ENCODE data around the gene NOTCH3. TPM values are rescaled to one million over a fixed set of nuclear protein-coding genes. Genes with fewer than 3 reads are reported as not detected.

The NOTCH3 gene
- total and polyA plus RNA-seq, 2 of the 8 experiments (the other 6 are each of a cell fraction or from before 2014, with no cell fraction given) = 37.5 to 107 TPM

DNA sequence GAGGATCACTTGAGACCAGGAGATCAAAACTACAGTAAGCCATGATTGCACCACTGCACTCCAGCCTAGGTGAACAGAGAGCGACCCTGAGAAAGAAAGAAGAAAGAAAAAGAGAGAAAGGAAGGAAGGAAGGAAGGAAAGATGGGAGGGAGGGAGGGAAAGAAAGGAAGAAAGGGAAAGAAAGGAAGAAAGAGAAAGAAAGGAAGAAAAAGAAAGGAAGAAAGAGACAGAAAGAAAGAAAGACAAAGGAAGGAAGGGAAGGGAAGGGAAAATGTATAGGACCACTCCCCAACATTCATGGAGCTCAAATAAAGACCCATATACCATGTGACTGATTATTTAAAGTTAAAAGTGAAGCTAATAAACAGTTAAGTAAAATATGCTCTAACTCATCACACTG, 53.7 kb downstream of the NOTCH3 start:
- Histone ChIP-seq H4K20me1 (replicated peaks in 1 of 2; ENCODE audit: control insufficient read depth in 1 of 2, insufficient read depth in 2 of 2, low read length in 2 of 2) (no peaks in the 10 kb centered on the region), H3K27me3 (replicated peaks in 1 of 4; ENCODE audit: control insufficient read depth in 3 of 4, extremely low read depth in 1 of 4, insufficient read depth in 3 of 4, low read length in 3 of 4) (no peaks in the 10 kb centered on the region; a peak in 1 of 7 replicates), H2BK5ac (ENCODE audit: low read depth, low read length) (no peak overlapping the region), H3K56ac (replicated peaks; ENCODE audit: insufficient read length, low read depth, low read length) (no peak overlapping the region), H4K5ac (ENCODE audit: insufficient read length, low read depth, low read length) (no peak overlapping the region), H3K14ac (ENCODE audit: insufficient read length) (no peak overlapping the region), H2AK5ac (ENCODE audit: low read depth, low read length) (no peak overlapping the region), H3K23me2 (ENCODE audit: low read depth, low read length) (no peaks in the 10 kb centered on the region; the same call in 1 of the 2 replicates), H3K79me2 (ENCODE audit: control insufficient read depth in 1 of 2, insufficient read depth in 2 of 2, low read length in 2 of 2) (no peaks in the 10 kb centered on the region), H3K4me3 (ENCODE audit: extremely low read depth in 1 of 4, insufficient read depth in 2 of 4, low read depth in 3 of 4, low read length in 4 of 4) (no peak overlapping the region), H3K9me3 (ENCODE audit: insufficient read depth in 2 of 2, low read depth in 1 of 2, low read length in 1 of 2) (no peaks in the 10 kb centered on the region), H2BK12ac (ENCODE audit: low read depth, low read length) (no peak overlapping the region), H3K18ac (ENCODE audit: extremely low read depth, low read length) (no peak overlapping the region), H2BK120ac (replicated peaks; ENCODE audit: low read depth, low read length) (no peak overlapping the region), H2BK15ac (ENCODE audit: low read length) (no peak overlapping the region), H3K4ac (replicated peaks; ENCODE audit: insufficient read length, low read depth, low read length) (no peak overlapping the region), H3K4me2 (ENCODE audit: insufficient read depth in 1 of 2, low read depth in 2 of 2, low read length in 2 of 2) (no peak overlapping the region), H3K4me1 (replicated peaks in 1 of 4; ENCODE audit: control insufficient read depth in 3 of 4, insufficient read depth in 4 of 4, low read length in 3 of 4) (no peaks in the 10 kb centered on the region; a peak in 1 of 7 replicates), H3K9ac (replicated peaks in 1 of 4; ENCODE audit: extremely low read depth in 1 of 4, low read depth in 3 of 4, low read length in 3 of 4) (no peak overlapping the region), H3K27ac (ENCODE audit: low read depth, low read length) (no peak overlapping the region), H4K8ac (ENCODE audit: extremely low read depth, insufficient read depth, low read length) (no peak overlapping the region), H2BK20ac (ENCODE audit: low read length) (no peak overlapping the region), H3K79me1 (ENCODE audit: low read depth, low read length) (no peaks in the 10 kb centered on the region), H3K36me3 (ENCODE audit: control insufficient read depth in 2 of 4, insufficient read depth in 4 of 4, low read length in 3 of 4) (no peaks in the 10 kb centered on the region), H2AFZ (ENCODE audit: low read length) (no peak overlapping the region), H4K91ac (replicated peaks; ENCODE audit: insufficient read length, low read length) (no peak overlapping the region), H3K23ac (ENCODE audit: insufficient read length) (no peak overlapping the region)
- ChIA-PET POLR2A (ENCODE audit: partially characterized antibody) (interaction anchor here (0.9 kb wide), 1 partner anchor 13 kb away, joined by 3 read pairs; no protein-coding TSS in a partner anchor), CTCF (ENCODE audit: partially characterized antibody) (interaction anchor here (1.0 to 1.4 kb wide), 3 partner anchors 14 to 361 kb away, joined by 4 read pairs; no protein-coding TSS in a partner anchor)
- no peak for FAIRE-seq
- WGBS, 2 experiments (ENCODE audit: extremely low coverage in 1 of 2, insufficient coverage in 1 of 2, insufficient read length in 1 of 2, insufficient replicate concordance in 2 of 2, low coverage in 1 of 2, low lambda C conversion rate in 2 of 2, missing lambda C conversion rate in 1 of 2) = no CpG with 5 or more reads among the region's 1 CpG
- no peak for DNase-seq (ENCODE audit: low read depth in 1 of 2, low spot score in 2 of 2)
- TF ChIP-seq YY1 (IDR thresholded peaks at IDR 0.05; ENCODE audit: low read depth, low read length) = no peak
- TF ChIP-seq RFX5 (IDR thresholded peaks at IDR 0.05; ENCODE audit: borderline replicate concordance, low read depth, low read length) = no peak
- no peak for TF ChIP-seq RNF2 (IDR thresholded peaks at IDR 0.05; ENCODE audit: borderline replicate concordance, low read depth, low read length, missing control alignments, poor library complexity, severe bottlenecking)
- TF ChIP-seq SRF (IDR thresholded peaks at IDR 0.05; ENCODE audit: low read depth, low read length) = no peak
- TF ChIP-seq RBBP5 (IDR thresholded peaks at IDR 0.05; ENCODE audit: borderline replicate concordance, low read depth, low read length) = no peak
- TF ChIP-seq EZH2 (IDR thresholded peaks at IDR 0.05; ENCODE audit: low read depth, low read length, severe bottlenecking) = no peak
- TF ChIP-seq HDAC6 (IDR thresholded peaks at IDR 0.05; ENCODE audit: low read depth, low read length) = no peak
- TF ChIP-seq TAF1 (IDR thresholded peaks at IDR 0.05; ENCODE audit: low read depth, low read length) = no peak
- no peak for TF ChIP-seq MAFK (IDR thresholded peaks at IDR 0.05; ENCODE audit: low read depth, low read length)
- TF ChIP-seq, protein P1, sequence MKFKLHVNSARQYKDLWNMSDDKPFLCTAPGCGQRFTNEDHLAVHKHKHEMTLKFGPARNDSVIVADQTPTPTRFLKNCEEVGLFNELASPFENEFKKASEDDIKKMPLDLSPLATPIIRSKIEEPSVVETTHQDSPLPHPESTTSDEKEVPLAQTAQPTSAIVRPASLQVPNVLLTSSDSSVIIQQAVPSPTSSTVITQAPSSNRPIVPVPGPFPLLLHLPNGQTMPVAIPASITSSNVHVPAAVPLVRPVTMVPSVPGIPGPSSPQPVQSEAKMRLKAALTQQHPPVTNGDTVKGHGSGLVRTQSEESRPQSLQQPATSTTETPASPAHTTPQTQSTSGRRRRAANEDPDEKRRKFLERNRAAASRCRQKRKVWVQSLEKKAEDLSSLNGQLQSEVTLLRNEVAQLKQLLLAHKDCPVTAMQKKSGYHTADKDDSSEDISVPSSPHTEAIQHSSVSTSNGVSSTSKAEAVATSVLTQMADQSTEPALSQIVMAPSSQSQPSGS (IDR thresholded peaks at IDR 0.05; ENCODE audit: low read length) = no peak
- TF ChIP-seq SIX5 (IDR thresholded peaks at IDR 0.05; ENCODE audit: low read depth, low read length) = no peak
- no peak for TF ChIP-seq BRCA1 (IDR thresholded peaks at IDR 0.05; ENCODE audit: low read depth, low read length)
- TF ChIP-seq SUZ12 (IDR thresholded peaks at IDR 0.05; ENCODE audit: low read length) = no peak

Data from H1 (cell line).